GM23338 (cell line): ENCODE data around the gene NPEPL1. TPM values are rescaled to one million over a fixed set of nuclear protein-coding genes. Genes with fewer than 3 reads are reported as not detected.
A peak's percentile ranks its signal among the peaks of the same experiment; 100 is the strongest.

Experiments
- ATAC-seq: fragments of 200-7000 bp; cut with Tn5 transposase; 3 replicates; pipeline ENCODE4 v1.9.1; 2020
- DNase-seq: peaks from one replicate; pipeline ENCODE4 v3.0.0-alpha.2; 2015; ENCODE audit warnings: low spot score
- H2AFZ ChIP-seq: fragments of 200-600 bp; sonication (generic); 2 replicates; pipeline ENCODE4 v1.8.0; 2016; ENCODE audit warnings: antibody characterized with exemption, mild to moderate bottlenecking, moderate library complexity
- H3F3A ChIP-seq: fragments of 200-600 bp; sonication (generic); replicated peaks from 2 replicates; pipeline ENCODE4 v1.8.0; 2017; ENCODE audit warnings: antibody characterized with exemption, mixed run types, low read depth
- H3K27ac ChIP-seq: fragments of 200-600 bp; sonication (generic); 2 replicates; pipeline ENCODE4 v1.6.1; 2016; ENCODE audit warnings: low read depth
- H3K27me3 ChIP-seq: fragments of 200-600 bp; sonication (generic); 2 replicates; pipeline ENCODE4 v1.8.0; 2016; ENCODE audit warnings: mild to moderate bottlenecking, mixed run types, moderate library complexity; ENCODE audit not compliant: insufficient read depth
- H3K36me3 ChIP-seq: fragments of 200-600 bp; sonication (generic); 2 replicates; pipeline ENCODE4 v1.8.0; 2016; ENCODE audit warnings: mild to moderate bottlenecking; ENCODE audit not compliant: insufficient read depth
- H3K4me1 ChIP-seq: fragments of 200-600 bp; sonication (generic); 2 replicates; pipeline ENCODE4 v1.8.0; 2016; ENCODE audit warnings: mild to moderate bottlenecking, moderate library complexity; ENCODE audit not compliant: insufficient read depth
- H3K4me2 ChIP-seq: fragments of 200-600 bp; sonication (generic); 2 replicates; pipeline ENCODE4 v1.7.1; 2017; ENCODE audit warnings: mixed run types
- H3K4me3 ChIP-seq: fragments of 200-600 bp; sonication (generic); 2 replicates; pipeline ENCODE4 v1.6.1; 2016; ENCODE audit warnings: mixed run types
- H3K79me2 ChIP-seq: fragments of 200-600 bp; sonication (generic); replicated peaks from 2 replicates; pipeline ENCODE4 v1.8.0; 2017; ENCODE audit warnings: mild to moderate bottlenecking; ENCODE audit not compliant: insufficient read depth
- H3K9me2 ChIP-seq: fragments of 200-600 bp; sonication (generic); 2 replicates; pipeline ENCODE4 v1.8.0; 2017; ENCODE audit not compliant: insufficient read depth
- H4K20me1 ChIP-seq: fragments of 200-600 bp; sonication (generic); replicated peaks from 2 replicates; pipeline ENCODE4 v1.8.0; 2017; ENCODE audit warnings: mild to moderate bottlenecking; ENCODE audit not compliant: insufficient read depth
- H3K27ac Mint-ChIP-seq: 2 replicates; pipeline ENCODE4 v1.8.0; 2020; ENCODE audit warnings: inconsistent platforms, mild to moderate bottlenecking, moderate library complexity, mixed read lengths
- H3K27me3 Mint-ChIP-seq: 3 replicates; pipeline ENCODE4 v1.8.0; 2022; ENCODE audit warnings: low read depth, mild to moderate bottlenecking, moderate library complexity, mixed read lengths, inconsistent platforms; ENCODE audit not compliant: insufficient read depth, poor library complexity
- H3K36me3 Mint-ChIP-seq: 3 replicates; pipeline ENCODE4 v1.8.0; 2021; ENCODE audit warnings: low read depth, mild to moderate bottlenecking, inconsistent platforms, moderate library complexity, mixed read lengths
- H3K4me1 Mint-ChIP-seq: 3 replicates; pipeline ENCODE4 v1.8.0; 2020; ENCODE audit warnings: mild to moderate bottlenecking, inconsistent platforms, mixed read lengths
- H3K4me3 Mint-ChIP-seq: 3 replicates; pipeline ENCODE4 v1.8.0; 2021; ENCODE audit warnings: moderate library complexity, mild to moderate bottlenecking, inconsistent platforms, mixed read lengths
- H3K9me3 Mint-ChIP-seq: 3 replicates; pipeline ENCODE4 v1.8.0; 2020; ENCODE audit warnings: moderate library complexity, mild to moderate bottlenecking, inconsistent platforms, mixed read lengths
- CREB1 ChIP-seq: fragments of 250-450 bp; sonication (Bioruptor Pico); IDR thresholded peaks from 2 replicates; pipeline ENCODE4 v1.5.0; 2020; ENCODE audit warnings: low read depth, mild to moderate bottlenecking, moderate library complexity
- ETS1 ChIP-seq: IDR thresholded peaks from 2 replicates; pipeline ENCODE4 v1.6.1; 2016; ENCODE audit warnings: antibody characterized with exemption
- EZH2 ChIP-seq: fragments of 200-600 bp; sonication (generic); IDR thresholded peaks from one replicate; pipeline ENCODE4 v1.8.0; 2017; ENCODE audit warnings: antibody characterized with exemption, mild to moderate bottlenecking, low read depth; ENCODE audit not compliant: unreplicated experiment
- EZH2phosphoT487 ChIP-seq: fragments of 200-600 bp; sonication (generic); IDR thresholded peaks from one replicate; pipeline ENCODE4 v1.8.1; 2018; ENCODE audit warnings: antibody characterized with exemption; ENCODE audit not compliant: unreplicated experiment
- JUNB ChIP-seq: IDR thresholded peaks from one replicate; pipeline ENCODE4 v1.6.1; 2016; ENCODE audit warnings: antibody characterized with exemption; ENCODE audit not compliant: unreplicated experiment
- POLR2AphosphoS5 ChIP-seq: IDR thresholded peaks from 2 replicates; pipeline ENCODE4 v1.6.1; 2016; ENCODE audit warnings: antibody characterized with exemption, low read depth
- STAT1 ChIP-seq: IDR thresholded peaks from one replicate; pipeline ENCODE4 v1.6.1; 2016; ENCODE audit warnings: antibody characterized with exemption; ENCODE audit not compliant: unreplicated experiment
- ZNF114 ChIP-seq: fragments of 250-450 bp; sonication (Bioruptor Pico); IDR thresholded peaks from 2 replicates; pipeline ENCODE4 v1.5.0; 2020; ENCODE audit warnings: mild to moderate bottlenecking, moderate library complexity
- polyA plus RNA-seq: library from polyadenylated mRNA; unstranded; fragments of >200 nt; fragmentation: Nextera tagmentation; extraction: Ambion mirVana; gene quantifications from 2 replicates; pipeline ENCODE4 v1.2.1, GENCODE V29; 2016
- total RNA-seq: library from RNA; depleted of rRNA; stranded (reverse); fragments of >200 nt; shearing (Covaris generic); gene quantifications from 2 replicates; pipeline ENCODE4 v1.2.3, GENCODE V29; 2014
- TF ChIP-seq, protein P1 (sequence below): IDR thresholded peaks from one replicate; pipeline ENCODE4 v1.6.1; 2018; ENCODE audit warnings: antibody characterized with exemption; ENCODE audit not compliant: unreplicated experiment
- TF ChIP-seq, protein P2 (sequence below), 2 experiments: fragments of 200-600 bp in 1 of 2; sonication (generic) in 1 of 2; conservative IDR thresholded peaks; 2 replicates each; pipeline versions ENCODE4 v1.5.1 to v1.6.1; 2016 to 2017; ENCODE audit warnings: antibody characterized with exemption in 2 of 2, low read depth in 2 of 2, mild to moderate bottlenecking in 2 of 2, moderate library complexity in 1 of 2

The NPEPL1 gene
- total and polyA plus RNA-seq, 2 experiments from 2014 or later: 23.5 to 30.0 TPM

DNA sequence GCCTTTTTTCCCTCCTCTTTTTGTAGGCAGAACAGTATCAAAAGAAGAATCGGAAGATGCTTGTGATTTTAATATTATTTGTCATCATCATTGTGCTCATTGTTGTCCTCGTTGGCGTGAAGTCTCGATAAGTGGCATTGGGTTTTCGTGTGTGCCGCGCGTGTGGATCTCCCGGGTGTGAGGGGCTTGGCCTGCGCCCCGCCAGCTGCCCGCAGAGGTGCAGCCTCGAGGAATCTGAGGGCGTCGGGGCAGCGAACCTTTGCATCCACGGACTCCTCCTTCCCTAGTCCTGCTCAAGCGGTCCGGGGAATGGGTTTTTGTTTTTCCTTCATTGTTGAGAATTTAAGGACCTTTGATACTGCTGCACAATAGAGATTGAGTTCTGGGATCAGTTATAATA lies 16.4 kb upstream of the NPEPL1 start:
- Histone ChIP-seq H3K4me1 (peaks cover 8% of the 10 kb centered on the region; the same call in 1 of the 2 replicates), H3K4me3 (no peak overlapping the region), H3K9me2 (no peaks in the 10 kb centered on the region), H2AFZ (no peak overlapping the region), H3K27me3 (no peaks in the 10 kb centered on the region), H3K27ac (no peak overlapping the region), H3F3A (peaks cover under 1% of the 10 kb centered on the region; the same call in 1 of the 2 replicates), H3K4me2 (no peak overlapping the region), H4K20me1 (no peaks in the 10 kb centered on the region), H3K79me2 (peaks cover 18% of the 10 kb centered on the region; the same call in 1 of the 2 replicates), H3K36me3 (peaks cover 20% of the 10 kb centered on the region)
- H3K9me3 Mint-ChIP-seq: no peaks in the 10 kb centered on the region
- H3K4me1 Mint-ChIP-seq: peaks cover 50% of the 10 kb centered on the region
- H3K27ac Mint-ChIP-seq: peak overlapping the region; percentile 88; the same call in 1 of the 2 replicates
- ATAC-seq (no peak), DNase-seq (no peak)
- peaks cover 82% of the 10 kb centered on the region for H3K36me3 Mint-ChIP-seq
- no peak for TF ChIP-seq EZH2phosphoT487
- TF ChIP-seq, protein P1, sequence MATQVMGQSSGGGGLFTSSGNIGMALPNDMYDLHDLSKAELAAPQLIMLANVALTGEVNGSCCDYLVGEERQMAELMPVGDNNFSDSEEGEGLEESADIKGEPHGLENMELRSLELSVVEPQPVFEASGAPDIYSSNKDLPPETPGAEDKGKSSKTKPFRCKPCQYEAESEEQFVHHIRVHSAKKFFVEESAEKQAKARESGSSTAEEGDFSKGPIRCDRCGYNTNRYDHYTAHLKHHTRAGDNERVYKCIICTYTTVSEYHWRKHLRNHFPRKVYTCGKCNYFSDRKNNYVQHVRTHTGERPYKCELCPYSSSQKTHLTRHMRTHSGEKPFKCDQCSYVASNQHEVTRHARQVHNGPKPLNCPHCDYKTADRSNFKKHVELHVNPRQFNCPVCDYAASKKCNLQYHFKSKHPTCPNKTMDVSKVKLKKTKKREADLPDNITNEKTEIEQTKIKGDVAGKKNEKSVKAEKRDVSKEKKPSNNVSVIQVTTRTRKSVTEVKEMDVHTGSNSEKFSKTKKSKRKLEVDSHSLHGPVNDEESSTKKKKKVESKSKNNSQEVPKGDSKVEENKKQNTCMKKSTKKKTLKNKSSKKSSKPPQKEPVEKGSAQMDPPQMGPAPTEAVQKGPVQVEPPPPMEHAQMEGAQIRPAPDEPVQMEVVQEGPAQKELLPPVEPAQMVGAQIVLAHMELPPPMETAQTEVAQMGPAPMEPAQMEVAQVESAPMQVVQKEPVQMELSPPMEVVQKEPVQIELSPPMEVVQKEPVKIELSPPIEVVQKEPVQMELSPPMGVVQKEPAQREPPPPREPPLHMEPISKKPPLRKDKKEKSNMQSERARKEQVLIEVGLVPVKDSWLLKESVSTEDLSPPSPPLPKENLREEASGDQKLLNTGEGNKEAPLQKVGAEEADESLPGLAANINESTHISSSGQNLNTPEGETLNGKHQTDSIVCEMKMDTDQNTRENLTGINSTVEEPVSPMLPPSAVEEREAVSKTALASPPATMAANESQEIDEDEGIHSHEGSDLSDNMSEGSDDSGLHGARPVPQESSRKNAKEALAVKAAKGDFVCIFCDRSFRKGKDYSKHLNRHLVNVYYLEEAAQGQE: no peak
- no peak for TF ChIP-seq EZH2
- no peak for TF ChIP-seq ETS1
- TF ChIP-seq POLR2AphosphoS5: no peak
- H3K4me3 Mint-ChIP-seq: no peak overlapping the region
- H3K27me3 Mint-ChIP-seq: no peaks in the 10 kb centered on the region

GRCh38 chr20:58677079-58677604 lies 15.5 kb upstream of the NPEPL1 start:
- Histone ChIP-seq H3K27me3 (no peaks in the 10 kb centered on the region), H3K36me3 (peaks cover 16% of the 10 kb centered on the region), H4K20me1 (no peaks in the 10 kb centered on the region), H3K4me3 (no peak overlapping the region), H3K4me2 (0 out of 2 replicates have a peak overlapping the region, but pooled peaks have one; percentile 13), H3K27ac (no peak overlapping the region), H3K4me1 (peaks cover 7% of the 10 kb centered on the region; the same call in 1 of the 2 replicates), H3K79me2 (peaks cover 14% of the 10 kb centered on the region; the same call in 1 of the 2 replicates), H3F3A (no peaks in the 10 kb centered on the region; the same call in 1 of the 2 replicates), H3K9me2 (no peaks in the 10 kb centered on the region), H2AFZ (no peak overlapping the region)
- peaks cover 48% of the 10 kb centered on the region for H3K4me1 Mint-ChIP-seq
- DNase-seq (no peak), ATAC-seq (no peak)
- no peak for TF ChIP-seq STAT1
- TF ChIP-seq JUNB: no peak
- no peak for TF ChIP-seq EZH2phosphoT487
- no peak for TF ChIP-seq CREB1 (CRISPR knock-in tag)
- no peak for TF ChIP-seq EZH2
- TF ChIP-seq, protein P2, sequence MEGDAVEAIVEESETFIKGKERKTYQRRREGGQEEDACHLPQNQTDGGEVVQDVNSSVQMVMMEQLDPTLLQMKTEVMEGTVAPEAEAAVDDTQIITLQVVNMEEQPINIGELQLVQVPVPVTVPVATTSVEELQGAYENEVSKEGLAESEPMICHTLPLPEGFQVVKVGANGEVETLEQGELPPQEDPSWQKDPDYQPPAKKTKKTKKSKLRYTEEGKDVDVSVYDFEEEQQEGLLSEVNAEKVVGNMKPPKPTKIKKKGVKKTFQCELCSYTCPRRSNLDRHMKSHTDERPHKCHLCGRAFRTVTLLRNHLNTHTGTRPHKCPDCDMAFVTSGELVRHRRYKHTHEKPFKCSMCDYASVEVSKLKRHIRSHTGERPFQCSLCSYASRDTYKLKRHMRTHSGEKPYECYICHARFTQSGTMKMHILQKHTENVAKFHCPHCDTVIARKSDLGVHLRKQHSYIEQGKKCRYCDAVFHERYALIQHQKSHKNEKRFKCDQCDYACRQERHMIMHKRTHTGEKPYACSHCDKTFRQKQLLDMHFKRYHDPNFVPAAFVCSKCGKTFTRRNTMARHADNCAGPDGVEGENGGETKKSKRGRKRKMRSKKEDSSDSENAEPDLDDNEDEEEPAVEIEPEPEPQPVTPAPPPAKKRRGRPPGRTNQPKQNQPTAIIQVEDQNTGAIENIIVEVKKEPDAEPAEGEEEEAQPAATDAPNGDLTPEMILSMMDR (conservative IDR thresholded peaks at IDR 0.05; ENCODE audit: low read depth in 2 of 2): no peak
- no peak for TF ChIP-seq POLR2AphosphoS5
- TF ChIP-seq ZNF114 (CRISPR knock-in tag): no peak
- H3K27ac Mint-ChIP-seq: peak overlapping the region; percentile 64; the same call in 1 of the 2 replicates
- H3K4me3 Mint-ChIP-seq: no peak overlapping the region
- H3K27me3 Mint-ChIP-seq: no peaks in the 10 kb centered on the region
- H3K36me3 Mint-ChIP-seq: peaks cover 80% of the 10 kb centered on the region
- no peaks in the 10 kb centered on the region for H3K9me3 Mint-ChIP-seq
